HEK293 (cell line): ENCODE data around the gene GTF3C1.

Experiments
- CTCF ChIP-seq: fragments of 450-650 bp; formaldehyde crosslinking; IDR thresholded peaks from 2 replicates; pipeline ENCODE4 v1.5.1; 2016; ENCODE audit warnings: missing biosample characterization, missing genetic modification characterization
- PATZ1 ChIP-seq: fragments of 450-650 bp; formaldehyde crosslinking; IDR thresholded peaks from 2 replicates; pipeline ENCODE4 v1.5.1; 2016; ENCODE audit warnings: missing biosample characterization, missing genetic modification characterization

GRCh38 chr16:27441276-27441675 is 108.4 kb downstream of the GTF3C1 start:
- no peak for TF ChIP-seq CTCF (tag by site-specific recombination)
- no peak for TF ChIP-seq PATZ1 (tag by site-specific recombination)
